A673 (cell line): ENCODE results near the gene PARP6.

Experiments used
- CTCF ChIP-seq: fragments of 300-800, 200-600 bp; sonication (generic); conservative IDR thresholded peaks from 2 replicates; pipeline ENCODE4 v1.5.1; 2017; ENCODE audit warnings: low read depth, mild to moderate bottlenecking, antibody characterized with exemption, low read length, moderate library complexity, mixed read lengths
- EZH2 ChIP-seq: fragments of 200-600 bp; sonication (generic); IDR thresholded peaks from 2 replicates; pipeline ENCODE4 v1.6.1; 2017; ENCODE audit warnings: borderline replicate concordance, low read depth, mild to moderate bottlenecking, mixed read lengths, antibody characterized with exemption, low read length; ENCODE audit not compliant: poor library complexity, severe bottlenecking

GRCh38 chr15:72205273-72205672 is 67.1 kb downstream of the PARP6 start:
- TF ChIP-seq CTCF = no peak
- no peak for TF ChIP-seq EZH2
